ENCODE data around the gene UTP11.

Gene UTP11

DNA sequence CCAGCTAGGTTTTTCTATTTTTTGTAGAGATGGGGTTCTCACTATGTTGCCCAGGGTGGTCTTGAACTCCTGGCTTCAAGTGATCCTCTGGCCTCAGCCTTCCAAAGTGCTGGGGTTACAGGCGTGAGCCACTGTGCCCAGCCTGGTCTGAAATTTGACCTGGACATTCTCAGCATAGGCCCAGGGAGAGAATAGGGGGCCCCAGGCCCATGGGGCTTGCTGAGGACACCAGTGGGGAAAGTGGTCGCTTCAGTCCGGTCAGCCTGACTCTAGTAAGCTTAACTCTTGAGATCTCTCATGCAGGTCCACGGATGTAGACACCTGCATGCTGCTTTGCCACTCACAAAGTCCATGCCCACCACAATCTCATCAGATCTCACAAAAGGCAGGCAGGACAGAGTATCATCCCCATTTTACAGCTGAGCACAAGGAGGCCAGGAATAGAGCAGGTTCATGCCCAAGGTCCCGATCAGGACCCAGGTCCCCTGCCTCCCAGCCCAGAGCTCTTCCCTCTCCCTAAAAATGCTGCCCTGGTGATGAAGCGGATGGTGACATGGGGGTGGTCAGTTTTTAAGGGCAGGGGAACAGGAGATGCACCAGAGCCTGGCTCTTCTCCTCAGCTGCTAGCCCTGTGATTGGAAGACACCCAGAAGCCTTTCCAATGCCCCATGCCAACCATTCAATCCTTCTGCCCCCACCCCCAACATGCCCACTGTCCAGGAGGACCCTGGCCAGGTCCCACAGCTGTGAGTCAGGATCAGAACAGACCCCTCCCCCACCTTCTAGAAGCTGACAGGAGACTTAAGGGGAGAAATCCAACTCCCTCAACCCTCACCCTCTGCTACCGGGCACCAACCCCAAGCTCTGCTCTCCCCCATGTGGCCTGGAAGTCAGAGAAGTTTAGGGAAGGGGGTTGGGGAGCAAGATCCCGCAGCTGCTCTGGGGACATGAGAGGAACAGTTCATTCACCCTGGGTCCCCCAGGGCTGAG is 9.0 kb upstream of the UTP11 start:
- DNase-seq (ENCODE audit: low read depth, low spot score) = no peak

DNA sequence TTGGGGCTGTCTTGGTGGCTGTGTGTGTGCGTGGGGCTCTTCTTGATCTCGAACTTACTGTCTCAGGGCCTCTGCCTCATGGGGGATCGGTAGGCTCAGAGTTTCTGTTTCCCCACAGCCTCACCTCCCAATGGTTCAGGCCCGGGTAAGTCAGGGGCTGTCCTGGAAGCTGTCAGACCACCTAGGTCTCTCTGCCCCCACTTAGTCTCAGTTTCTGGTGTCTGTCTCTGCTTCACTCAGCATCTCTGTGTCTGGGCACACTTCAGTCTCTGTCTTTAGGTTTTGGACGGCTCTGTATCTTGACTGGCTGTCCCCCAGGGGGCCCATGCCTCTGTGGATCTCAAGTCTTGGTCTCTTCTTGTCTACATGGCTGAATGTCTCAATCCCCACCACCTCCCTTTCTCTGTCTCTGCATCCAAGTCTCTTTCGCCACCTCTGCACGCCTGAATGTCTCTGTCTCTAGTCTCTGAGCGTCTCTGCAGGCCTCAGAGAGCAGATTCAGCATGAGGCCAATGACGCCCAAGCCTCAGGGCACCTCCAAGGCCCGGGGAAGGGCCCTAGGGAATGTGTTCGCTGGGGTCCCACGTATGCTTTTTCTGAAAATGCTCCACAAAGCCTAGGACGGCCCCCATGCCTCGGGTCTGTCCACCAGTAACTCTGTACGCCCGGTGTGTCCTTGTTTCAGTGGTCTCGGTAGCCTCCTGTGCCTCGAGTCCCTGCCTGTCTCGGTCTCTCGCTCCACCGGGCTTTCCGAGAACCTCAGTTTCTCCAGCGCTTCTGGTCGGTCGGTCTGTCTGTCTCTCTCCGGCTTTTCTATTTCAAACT is 8.0 kb upstream of the UTP11 start:
- DNase-seq (ENCODE audit: low read depth, low spot score) = peak; percentile 43

DNA sequence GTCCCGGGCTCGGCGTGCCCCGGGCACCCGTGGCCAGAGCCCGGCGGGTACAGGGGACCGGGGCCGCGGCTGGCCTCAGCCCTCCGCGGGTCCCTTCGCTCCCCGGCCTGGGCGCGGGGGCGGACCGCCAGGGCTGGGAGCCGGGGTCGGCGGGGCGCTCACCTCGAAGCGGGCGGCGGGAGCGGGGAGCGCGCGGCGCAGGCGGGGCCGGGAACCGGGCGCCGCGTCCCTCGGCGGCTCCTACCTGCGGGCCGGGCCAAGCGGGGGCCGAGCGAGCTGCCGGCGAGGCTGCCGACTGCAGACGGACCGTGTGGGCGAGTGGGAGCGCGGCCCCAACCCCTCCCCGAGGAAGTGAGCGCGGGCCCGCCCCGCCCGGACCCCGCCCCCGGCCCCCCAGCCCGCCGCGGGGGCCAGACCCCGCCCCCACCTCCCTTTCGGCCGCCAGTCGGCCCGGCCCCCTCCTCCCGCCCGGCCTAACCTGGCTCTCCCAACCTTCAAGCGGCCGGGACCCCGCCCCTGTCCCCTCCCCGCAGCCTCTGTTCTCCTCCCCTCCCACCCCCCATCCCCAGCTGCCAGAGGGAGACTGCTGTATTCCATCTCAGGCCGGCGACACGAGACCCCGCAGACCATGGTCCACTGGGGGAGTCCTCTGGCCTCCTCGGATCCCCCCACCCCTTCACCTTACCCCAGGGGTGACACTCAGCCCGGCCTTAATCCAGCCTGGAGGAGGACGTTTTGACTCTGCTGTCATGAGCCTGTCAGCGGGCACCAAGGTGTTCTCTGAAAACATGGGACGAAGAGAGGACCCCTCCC is 7.1 kb upstream of the UTP11 start, which contains the start of gene FHL3:
Gene FHL3, minus strand, starts transcription at position 320 of the 813 bp plus-strand sequence. CDS start 6,102 bp downstream, outside the sequence.
- DNase-seq (ENCODE audit: low read depth, low spot score) = no peak

DNA sequence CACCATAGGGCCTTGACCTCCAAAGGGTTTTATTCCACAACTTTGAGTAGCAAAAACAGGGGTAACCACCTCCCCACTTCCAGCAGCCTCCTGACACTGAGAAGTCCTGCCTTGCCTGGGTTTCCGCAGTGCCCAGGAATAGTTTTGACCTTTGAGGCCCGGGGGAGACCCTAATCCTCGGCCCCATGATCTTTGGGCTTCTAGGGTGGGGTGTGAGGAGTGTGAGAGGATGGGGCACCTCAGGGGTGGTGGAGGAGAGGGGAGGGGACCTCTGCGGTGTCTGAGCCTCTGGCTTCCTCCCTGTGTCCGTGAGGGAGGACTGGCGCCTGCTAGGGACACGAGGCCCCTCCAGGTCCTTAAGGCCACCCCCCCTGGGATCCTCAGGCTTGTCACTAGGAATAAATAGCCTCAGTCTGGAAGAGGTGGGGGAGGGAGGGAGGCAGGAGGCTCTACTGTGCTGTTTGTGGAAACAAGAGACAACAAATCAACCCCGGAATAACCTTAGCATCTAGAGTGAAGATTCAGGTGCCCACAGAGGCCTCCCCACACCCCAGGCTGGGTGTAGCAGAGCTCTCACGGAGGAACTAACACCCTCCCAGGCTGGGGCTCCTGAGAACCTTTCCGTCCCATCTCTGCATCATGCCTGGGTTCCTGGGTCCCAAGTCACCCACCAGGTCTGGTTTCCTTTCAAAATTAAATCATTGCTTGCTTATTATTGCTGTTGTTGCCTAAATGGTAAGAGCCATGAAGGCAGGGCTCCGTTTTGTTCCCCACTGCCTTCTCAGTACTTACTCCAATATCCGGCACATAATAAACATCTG is 6.3 kb upstream of the UTP11 start:
- DNase-seq (ENCODE audit: low read depth, low spot score) = no peak

DNA sequence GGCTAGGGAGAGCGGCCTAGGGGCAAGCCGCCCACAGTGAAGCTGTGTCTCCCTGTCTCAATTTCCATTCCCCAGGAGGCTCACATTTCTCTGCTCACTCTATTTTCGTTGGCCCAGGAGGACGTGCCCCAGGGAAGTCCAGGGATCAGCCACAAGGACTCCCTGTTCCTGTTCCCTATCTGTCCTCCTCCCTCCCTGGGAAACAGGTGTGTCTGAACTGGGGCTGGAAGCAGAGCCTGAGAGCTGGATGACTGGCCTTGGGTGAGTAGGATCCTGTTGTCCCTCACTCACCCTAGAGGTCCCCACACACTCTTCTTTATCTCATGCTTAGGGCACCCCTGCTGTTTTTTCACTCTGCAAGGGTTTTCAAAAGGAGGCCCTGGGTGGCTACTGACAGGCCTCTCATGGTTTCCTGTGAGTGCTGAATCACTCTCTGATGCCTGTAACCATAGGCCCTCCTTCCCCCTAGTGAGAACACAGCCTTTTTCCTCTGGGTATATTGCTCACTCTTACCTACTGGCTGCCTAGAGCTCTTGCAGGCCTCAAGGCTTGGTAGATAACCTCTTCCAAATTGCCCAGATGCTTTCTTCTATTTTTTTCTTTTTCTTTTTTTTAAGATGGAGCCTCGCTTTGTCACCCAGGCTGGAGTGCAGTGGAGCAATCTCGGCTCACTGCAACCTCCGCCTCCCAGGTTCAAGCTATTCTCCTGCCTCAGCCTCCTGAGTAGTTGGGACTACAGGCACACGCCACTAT is 3.3 kb upstream of the UTP11 start:
- DNase-seq (ENCODE audit: low read depth, low spot score) = peak; percentile 81

DNA sequence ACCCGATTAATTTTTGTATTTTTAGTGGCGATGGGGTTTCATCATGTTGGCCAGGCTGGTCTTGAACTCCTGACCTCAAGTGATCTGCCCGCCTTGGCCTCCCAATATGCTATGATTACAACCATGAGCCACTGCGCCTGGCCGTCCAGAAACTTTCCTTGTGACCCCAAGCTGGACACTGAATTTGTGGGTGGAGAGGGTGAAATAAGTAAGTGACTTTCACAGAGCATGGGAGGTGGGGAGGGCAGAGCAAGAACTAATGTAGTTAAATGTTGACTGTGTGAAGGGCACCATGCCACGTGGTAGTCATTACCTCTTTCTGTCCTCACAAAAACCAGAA is 2.7 kb upstream of the UTP11 start:
- DNase-seq (ENCODE audit: low read depth, low spot score) = no peak

DNA sequence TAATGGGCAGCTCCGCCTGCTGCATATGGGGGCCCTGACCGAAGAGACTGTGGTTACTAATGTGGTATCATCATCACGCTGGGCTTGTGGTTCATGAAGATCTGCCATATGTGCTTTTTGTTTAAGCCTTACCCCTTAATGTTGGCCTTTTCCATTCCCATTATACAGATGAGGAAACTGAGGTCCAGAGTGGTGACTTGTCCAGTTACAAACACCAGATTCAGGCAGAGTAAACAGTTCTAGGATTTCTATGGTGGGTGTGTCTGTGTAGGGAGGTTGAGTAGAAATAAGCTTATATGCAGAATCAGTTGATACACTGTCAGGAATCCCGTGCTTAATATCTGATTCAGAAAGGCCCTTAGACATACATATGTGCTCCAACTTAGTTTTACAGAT is 691 bp downstream of the UTP11 start:
- no peak for DNase-seq (ENCODE audit: low read depth, low spot score)

DNA sequence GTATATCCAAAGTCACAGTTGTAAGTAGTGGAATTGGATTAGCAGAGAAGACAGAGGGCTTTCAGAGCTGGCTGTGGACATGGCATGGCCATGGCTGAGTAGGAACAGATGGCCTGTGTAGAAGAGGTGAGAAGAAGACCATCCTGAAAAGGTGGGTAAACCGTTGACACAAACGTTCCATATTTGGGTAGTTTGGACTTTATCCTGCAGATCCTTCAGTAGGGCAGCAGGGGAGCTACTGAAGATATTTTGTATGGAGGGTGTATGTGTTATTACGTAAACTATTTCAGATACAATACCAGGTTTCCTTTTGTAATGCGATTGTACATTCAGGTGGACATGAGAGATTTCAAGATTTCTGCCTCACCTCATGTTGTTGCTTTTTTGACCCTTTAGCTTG is 1.6 kb downstream of the UTP11 start:
- no peak for DNase-seq (ENCODE audit: low read depth, low spot score)

DNA sequence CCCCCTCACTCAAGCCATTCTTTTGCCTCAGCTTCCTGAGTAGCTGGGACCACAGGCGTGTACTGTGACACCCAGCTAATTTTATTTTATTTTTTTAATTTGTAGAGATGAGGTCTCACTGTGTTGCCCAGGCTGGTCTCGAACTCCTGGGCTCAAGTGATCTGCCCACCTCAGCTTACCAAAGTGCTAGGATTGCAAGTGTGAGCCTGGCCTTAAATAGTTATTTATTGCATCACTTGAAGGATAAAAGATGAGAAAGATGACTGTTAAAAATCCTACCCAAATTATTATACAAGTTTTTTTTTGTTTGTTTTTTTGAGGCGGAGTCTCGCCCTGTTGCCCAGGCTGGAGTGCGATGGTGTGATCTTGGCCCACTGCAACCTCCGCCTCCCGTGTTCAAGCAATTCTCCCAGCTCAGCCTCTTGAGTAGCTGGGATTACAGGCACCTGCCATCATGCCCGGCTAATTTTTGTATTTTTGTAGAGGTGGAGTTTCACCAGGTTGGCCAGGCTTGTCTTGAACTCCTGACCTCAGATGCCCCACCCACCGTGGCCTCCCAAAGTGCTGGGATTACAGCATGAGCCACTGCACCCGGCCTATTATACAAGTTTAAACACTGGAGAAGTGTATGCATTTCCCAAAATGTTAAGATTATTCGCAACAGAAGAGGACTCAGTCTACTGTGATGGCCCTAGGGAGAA is 2.3 kb downstream of the UTP11 start:
- no peak for DNase-seq (ENCODE audit: low read depth, low spot score)

DNA sequence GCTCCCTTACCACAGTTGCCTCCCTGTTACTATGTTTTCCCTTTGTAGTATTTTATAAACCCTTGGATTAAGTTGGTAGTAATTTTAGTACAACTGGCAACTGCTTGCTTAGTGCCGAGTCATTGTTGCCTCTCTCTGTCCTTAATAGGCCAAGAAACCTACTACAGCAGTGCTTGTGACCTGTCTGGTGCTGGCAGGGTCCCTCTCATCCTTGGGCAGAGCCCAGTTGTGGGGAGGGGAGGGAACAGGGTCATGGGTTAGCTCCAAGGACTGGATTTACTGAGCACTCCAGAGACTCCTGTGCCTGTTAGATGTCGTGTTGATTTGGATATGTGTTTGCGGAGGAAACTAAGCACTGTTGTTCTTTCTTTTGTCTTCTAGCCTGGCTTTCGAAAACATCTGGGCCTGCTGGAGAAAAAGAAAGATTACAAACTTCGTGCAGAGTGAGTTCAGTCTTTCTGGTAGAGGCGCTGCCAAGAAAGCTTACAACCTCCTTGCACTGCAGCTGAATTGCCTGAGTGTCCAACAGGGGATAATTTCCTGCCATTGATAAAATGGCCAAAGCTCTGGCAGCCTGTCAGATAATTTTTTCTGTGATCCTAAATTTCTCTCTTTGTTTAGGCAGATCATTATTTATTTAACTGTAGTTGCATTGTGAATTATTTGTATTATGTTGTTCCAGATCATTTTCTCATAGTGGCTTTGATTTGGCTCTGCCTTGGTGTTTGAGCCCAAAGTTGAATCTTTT is 3.6 kb downstream of the UTP11 start:
- no peak for DNase-seq (ENCODE audit: low read depth, low spot score)

DNA sequence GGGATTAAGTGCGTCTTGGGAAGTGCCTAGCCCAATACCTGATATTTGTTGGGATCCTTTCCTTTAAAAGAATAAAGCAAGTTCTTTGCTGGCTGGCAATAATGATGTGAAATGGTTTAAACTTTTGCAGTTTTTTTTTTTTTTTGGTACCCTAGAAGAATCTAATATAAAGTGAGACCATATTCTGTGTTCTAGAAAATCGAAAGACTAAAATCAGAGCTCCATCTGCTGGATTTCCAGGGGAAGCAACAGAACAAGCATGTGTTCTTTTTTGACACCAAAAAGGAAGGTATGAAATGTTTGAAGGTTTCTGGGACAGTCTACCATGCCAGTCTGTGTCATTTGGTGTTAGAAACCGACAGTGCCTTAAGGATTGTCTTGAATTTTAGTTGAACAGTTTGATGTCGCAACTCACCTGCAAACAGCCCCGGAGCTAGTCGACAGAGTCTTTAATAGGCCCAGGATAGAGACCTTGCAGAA is 6.4 kb downstream of the UTP11 start:
- DNase-seq (ENCODE audit: low read depth, low spot score) = no peak

DNA sequence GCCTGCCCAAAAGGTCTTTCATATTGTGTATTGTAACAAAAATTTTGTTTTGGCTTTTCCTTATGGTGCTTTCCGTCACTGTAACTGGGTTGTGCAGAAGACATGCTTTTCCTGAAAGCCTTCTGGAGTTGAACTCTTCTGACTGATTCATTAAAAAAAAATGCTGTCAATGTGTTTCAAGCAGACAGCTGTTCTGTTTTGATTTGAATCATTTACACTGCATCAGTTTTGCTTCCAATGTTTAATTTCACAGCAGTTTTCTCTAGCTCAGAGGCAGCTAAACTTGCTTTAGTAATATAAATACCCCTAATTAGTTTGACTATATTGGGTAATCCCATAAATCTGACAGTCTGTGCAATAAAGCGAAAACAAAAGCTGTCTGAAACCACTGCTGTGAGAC is 7.9 kb downstream of the UTP11 start:
- DNase-seq (ENCODE audit: low read depth, low spot score) = no peak

DNA sequence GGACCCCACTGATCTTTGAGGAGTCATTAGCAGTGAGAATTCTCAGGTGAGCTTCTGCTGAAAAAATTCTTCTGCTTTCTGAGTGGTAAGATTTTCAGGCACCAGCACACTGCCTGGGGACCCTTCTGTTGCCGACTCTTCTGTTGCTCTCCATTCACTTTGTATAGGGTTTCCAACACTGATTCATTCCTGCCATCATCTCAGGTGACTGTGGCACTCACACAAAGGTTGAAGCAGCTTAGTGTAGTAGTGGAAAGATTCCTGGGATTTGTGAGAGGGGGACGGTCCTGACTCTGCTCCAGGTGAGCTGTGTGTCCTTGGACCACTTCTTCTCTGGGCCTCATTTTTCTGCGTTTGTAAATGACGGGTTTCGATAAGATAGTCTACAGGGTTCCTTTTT is 9.4 kb downstream of the UTP11 start:
- DNase-seq (ENCODE audit: low read depth, low spot score) = no peak

DNA sequence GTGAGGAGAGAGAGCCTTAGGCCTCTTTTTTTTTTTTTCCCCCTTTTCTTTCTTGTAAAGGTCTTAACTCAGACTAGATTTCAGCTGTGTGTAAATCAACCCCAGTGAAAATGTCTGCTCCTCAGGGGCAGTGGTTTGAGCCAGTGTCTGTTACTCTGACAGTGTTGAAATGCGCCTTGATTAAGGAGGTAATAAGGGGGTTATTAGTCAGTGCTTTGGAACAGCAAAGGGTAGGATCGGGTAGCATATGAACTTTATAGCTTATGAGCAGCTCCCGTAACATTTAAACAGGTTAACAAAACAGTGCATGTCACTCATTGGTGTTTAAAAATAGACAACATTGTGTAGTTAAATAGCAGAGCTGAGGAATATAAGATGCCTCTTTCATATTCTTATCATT is 10.3 kb downstream of the UTP11 start:
- no peak for DNase-seq (ENCODE audit: low read depth, low spot score)

DNA sequence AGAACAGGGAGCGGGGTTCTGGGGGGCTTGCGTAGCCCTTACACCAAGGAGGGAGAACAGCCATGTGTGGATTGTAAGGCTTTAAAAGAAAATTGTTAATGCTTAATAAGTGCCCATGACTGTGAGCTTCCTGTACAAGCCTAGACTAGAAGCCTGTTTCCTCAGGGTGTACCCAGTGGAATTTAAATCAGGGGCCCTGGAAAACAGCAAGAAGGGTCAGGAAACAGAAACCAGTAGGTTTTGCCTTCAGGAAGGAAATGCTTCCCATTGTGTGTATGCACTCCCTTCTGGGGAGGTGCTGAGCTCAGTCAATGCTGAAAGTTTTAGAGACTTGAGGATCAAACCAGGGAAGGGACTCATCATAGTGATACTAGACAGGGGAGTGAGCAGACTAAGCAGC is 12.7 kb downstream of the UTP11 start:
- no peak for DNase-seq (ENCODE audit: low read depth, low spot score)

DNA sequence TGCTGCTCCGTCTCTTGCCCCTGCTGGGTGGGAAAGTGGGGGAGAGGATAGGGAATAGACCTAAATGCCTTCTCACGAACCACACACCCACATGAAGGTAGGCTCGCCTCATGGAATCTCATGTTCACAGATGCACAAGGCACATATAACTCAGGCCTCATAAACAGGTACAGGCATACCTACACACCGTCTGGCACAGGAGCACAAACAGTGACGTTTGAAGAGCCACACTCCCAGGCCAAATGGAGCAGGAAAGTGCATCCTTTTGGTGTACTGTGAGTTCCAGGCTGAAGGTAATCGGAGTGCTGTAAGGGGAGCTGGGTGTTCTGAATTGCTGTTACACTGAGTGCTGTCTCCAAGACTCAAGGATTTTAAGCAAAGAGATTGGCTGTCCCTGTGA is 13.1 kb downstream of the UTP11 start:
- DNase-seq (ENCODE audit: low read depth, low spot score) = no peak

DNA sequence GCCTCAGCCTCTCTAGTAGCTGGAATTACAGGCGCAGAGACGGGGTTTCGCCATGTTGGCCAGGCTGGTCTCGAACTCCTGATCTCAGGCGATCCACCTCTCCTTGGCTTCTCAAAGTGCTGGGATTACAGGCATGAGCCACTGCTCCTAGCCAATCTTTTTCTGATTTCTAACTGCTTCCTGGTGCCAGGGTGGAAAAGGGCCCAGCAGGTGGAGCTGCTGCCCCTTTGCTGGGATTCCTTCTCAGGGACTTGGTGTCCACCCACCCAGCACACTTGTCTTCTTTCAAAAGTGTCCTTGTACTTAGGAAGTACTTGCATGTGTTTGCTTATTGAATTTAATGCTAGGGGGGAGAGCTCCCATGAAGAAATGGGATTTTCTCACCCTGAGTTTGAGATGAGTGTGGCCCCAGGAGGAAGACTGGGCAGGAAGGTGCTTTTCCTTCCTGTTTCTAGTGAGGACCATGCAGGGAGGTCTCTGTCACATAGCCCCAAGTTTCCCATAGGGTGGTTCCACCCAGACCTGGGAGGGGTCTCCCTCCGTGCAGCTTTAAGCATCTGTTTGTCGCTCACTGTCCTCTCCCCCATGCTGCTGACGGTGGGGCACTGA is 14.2 kb downstream of the UTP11 start:
- DNase-seq (ENCODE audit: low read depth, low spot score) = peak; percentile 82
